GM10266 (cell line): ENCODE results near the gene SPATA3.

ENCODE experiments used
- DNase-seq: peaks from one replicate; pipeline ENCODE4 v3.0.0; 2012; ENCODE audit errors: extremely low spot score
- TF ChIP-seq, protein P1 (sequence below): IDR thresholded peaks from 2 replicates; pipeline ENCODE4 v1.5.1; 2012; ENCODE audit warnings: mild to moderate bottlenecking, low read depth; ENCODE audit not compliant: control insufficient read depth, insufficient read depth; ENCODE audit errors: missing control alignments

The SPATA3 gene

DNA sequence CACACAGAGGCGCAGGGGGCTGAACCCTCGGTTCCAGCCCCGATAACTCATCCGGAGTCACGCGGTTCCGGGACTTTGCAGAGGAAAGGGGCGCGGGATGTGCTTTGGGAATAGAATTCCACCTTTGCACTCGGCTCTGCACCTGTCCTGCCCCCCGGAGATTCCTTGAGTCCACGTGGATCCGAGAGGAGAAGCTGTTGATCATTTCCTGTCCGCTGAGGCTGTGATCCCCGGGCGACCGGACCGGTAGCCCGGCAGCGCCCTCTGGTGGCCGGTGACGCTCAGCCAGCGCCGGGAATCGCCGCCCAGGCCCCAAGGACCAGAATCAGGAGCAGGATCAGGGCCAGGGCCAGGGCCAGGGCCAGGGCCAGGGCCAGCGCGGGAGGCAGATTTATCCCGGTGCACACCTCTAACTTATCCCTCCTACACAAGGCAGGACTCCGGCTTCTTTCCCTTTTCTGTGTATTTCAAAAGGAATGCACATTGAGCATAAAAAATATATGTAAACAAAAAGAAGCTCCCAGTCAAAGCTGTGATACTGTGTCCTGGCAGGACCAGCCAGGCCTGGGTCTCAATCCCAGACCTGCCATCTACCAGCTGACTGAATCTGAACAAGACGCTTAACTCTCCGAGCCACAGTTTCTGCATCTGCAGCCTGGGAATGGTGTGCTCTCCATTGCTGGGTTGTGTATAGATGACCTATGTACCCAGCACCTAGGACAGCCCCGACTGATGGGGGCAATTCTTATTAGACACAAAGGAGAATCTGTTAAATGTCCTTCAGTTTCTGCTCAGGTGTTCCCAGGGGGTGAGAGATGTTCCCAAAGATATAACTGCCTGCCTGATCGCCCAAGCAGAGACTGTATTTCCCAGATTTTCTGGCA, 8.5 kb upstream of the SPATA3 start:
- TF ChIP-seq, protein P1, sequence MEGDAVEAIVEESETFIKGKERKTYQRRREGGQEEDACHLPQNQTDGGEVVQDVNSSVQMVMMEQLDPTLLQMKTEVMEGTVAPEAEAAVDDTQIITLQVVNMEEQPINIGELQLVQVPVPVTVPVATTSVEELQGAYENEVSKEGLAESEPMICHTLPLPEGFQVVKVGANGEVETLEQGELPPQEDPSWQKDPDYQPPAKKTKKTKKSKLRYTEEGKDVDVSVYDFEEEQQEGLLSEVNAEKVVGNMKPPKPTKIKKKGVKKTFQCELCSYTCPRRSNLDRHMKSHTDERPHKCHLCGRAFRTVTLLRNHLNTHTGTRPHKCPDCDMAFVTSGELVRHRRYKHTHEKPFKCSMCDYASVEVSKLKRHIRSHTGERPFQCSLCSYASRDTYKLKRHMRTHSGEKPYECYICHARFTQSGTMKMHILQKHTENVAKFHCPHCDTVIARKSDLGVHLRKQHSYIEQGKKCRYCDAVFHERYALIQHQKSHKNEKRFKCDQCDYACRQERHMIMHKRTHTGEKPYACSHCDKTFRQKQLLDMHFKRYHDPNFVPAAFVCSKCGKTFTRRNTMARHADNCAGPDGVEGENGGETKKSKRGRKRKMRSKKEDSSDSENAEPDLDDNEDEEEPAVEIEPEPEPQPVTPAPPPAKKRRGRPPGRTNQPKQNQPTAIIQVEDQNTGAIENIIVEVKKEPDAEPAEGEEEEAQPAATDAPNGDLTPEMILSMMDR, result peak; percentile 98
- peak; percentile 93 for DNase-seq

DNA sequence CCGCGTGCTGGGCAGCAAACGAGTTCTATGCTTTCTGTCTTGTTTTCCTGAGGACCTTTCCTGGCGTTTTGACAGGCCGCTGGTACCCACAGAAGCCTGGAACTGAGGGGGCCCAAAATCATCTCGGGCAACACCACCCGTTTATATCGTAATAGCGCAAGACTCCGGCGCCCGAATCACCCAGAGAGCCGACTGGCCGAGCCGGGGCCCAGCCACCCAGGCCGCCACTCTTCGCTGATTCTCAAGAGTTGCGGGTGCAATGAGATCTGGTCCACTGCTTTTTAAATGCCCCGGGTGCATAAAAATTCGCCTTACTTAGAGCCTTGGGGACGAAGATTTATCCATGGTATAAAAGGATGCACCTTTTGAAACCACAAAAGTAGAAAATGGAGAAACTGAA, 6.2 kb upstream of the SPATA3 start:
- TF ChIP-seq, protein P1, result no peak

DNA sequence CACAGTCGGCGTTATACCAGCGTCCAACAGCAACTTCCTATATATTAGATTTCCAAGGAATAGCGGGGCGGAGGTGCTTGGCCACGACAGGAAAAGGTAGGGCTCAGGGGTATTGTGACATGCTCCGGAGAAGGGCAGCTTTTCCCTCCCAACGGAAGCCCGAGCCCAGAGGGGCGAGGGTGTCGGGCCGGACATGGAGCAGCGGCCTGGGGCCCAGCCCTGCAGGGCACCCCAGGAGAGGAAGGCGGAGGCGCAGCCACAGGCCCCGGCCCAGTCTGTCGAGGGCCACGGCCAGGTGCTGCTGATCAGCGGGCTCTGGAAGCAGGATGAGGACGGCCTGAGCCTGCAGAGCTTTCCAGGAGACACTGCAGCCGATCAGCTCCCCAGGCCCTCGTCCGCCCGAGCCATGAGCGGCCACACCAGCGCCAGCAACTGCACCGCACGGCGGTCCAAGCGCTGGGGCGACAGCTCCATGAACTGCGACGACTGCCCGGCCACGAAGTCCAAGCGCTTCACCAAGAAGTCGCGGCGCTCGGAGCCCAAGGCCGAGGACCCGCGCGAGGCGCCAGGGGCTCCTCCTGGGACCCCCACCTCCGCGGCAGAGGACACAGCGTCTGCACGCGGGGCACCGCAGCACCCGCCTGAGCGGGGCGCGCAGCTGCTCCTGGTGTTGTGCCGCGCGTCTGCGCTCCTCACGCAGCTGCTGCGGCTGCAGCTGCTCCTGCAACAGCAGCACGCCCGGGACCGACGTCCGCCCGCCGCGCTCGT, 5.6 kb upstream of the SPATA3 start:
- TF ChIP-seq, protein P1, result no peak
- no peak for DNase-seq

More for the DNA sequence above, 6.2 kb upstream of the SPATA3 start:
- no peak for DNase-seq

DNA sequence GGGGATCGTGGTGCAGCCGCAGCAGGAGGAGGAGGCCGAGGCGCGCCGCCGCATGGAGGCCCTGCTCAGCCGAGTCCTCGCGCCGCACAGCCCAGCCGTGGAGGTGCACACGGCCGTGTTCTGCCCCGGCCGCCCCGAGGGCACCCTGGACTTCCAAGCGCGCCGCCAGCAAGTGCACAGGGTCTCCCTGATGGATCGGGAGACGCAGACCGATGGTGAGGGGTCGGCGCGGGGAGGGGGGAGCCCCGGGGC, 5.1 kb upstream of the SPATA3 start:
- DNase-seq, result no peak
- TF ChIP-seq, protein P1, result no peak

DNA sequence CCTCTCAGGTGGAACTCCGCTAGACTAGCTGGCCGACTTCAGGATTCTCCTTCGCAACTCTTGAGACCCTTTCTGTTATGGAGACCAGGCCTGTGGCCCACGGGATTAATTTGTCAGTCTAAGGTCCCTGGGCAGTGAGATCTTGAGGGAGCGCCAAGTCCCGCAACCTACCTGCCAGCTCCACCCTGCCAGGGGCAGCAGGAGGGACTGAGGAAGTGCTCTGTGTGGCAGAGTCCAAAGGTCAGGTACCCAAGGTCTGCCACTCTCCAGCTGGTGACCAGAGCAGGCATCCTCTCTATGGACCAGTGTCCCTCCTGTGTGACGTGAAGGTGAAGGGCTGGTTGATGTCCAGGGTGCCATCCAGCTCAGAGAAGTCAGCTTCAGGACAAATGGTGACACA, 4.3 kb upstream of the SPATA3 start:
- DNase-seq, result no peak
- TF ChIP-seq, protein P1, result no peak

DNA sequence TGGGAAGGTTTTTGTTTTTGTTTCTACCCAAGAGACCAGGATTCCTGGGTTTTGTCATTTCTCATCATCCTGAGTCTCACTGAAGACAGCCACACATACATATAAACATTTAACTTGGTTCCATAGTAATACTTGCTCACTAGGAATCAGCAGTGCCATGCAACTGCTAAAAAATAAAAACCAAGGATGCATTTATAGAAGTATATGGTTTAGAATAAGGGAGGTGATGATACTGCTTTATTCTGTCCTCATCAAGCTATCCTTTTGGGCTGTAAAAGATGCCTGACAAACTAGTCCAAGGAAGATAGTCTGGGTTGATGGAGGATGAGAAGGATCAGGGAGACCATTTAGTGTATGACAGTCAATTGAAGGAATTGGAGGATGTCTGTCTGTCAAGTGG, 740 bp downstream of the SPATA3 start:
- no peak for DNase-seq
- TF ChIP-seq, protein P1, result no peak

DNA sequence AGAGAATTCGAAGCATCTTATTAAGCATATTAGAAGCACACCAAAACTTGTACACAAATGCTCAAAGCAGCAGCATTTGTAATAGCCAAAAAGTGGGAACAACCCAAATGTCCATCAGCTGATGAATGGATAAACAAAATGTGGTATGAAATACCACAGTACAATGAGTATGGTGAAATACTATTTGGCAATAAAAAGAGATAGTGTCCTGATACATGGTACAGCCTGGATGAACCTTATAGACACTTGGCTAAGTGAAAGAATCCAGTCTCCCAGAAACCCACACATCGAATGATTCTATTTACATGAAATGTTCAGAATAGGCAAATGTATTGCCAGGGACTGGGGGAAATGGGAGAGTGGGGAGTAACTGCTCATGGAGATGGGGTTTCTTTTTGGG, 3.0 kb downstream of the SPATA3 start:
- TF ChIP-seq, protein P1, result no peak
- no peak for DNase-seq
